Left ventricle myocardium inferior (tissue), 1 donor: ENCODE data around the gene THOC5. TPM values are rescaled to one million over a fixed set of nuclear protein-coding genes. Genes with fewer than 3 reads are reported as not detected.

Experiments
- DNase-seq: peaks from one replicate; pipeline ENCODE4 v3.0.0-alpha.2; 2020
- H3K27ac ChIP-seq: fragments of 200-600 bp; replicated peaks from 2 replicates; pipeline ENCODE4 v1.8.0; 2021
- H3K27me3 ChIP-seq: fragments of 200-600 bp; 2 replicates; pipeline ENCODE4 v1.8.0; 2021; ENCODE audit warnings: low read depth
- H3K36me3 ChIP-seq: fragments of 200-600 bp; 2 replicates; pipeline ENCODE4 v1.8.0; 2021
- H3K4me1 ChIP-seq: fragments of 200-600 bp; 2 replicates; pipeline ENCODE4 v1.8.0; 2021
- H3K4me3 ChIP-seq: fragments of 200-600 bp; 2 replicates; pipeline ENCODE4 v1.8.0; 2021; ENCODE audit warnings: mild to moderate bottlenecking, moderate library complexity
- H3K9me3 ChIP-seq: fragments of 200-600 bp; replicated peaks from 2 replicates; pipeline ENCODE4 v1.8.0; 2021
- intact Hi-C: fragments of 100-400 bp; cut with micrococcal nuclease; formaldehyde crosslinking; loops from one replicate; pipeline ENCODE4 v1.11.0; 2022
- total RNA-seq: library from RNA; stranded (reverse); fragmentation: NEBNext Ultra II Directional; extraction: Animal tissue kit (Norgen Biotek cat#: 25700); gene quantifications from one replicate; pipeline ENCODE4 v1.2.1, GENCODE V29; 2021
- TF ChIP-seq, protein P1 (sequence below): fragments of 200-600 bp; IDR thresholded peaks from 2 replicates; pipeline ENCODE4 v1.8.0; 2021; ENCODE audit warnings: antibody characterized with exemption, mild to moderate bottlenecking, borderline replicate concordance
- donor health status: DM: no; HTN: yes; CAD: no; lungs with severe emphysema.

The THOC5 gene
- total RNA-seq, 1 donor from 2014 or later, result 39.3 TPM

- intact Hi-C loops, result no loop called here
- Histone ChIP-seq H3K4me1 (no peaks in the 10 kb centered on the region), H3K27me3 (peaks cover 39% of the 10 kb centered on the region), H3K36me3 (no peaks in the 10 kb centered on the region), H3K9me3 (no peaks in the 10 kb centered on the region), H3K4me3 (no peak overlapping the region), H3K27ac (no peak overlapping the region)
- TF ChIP-seq, protein P1, sequence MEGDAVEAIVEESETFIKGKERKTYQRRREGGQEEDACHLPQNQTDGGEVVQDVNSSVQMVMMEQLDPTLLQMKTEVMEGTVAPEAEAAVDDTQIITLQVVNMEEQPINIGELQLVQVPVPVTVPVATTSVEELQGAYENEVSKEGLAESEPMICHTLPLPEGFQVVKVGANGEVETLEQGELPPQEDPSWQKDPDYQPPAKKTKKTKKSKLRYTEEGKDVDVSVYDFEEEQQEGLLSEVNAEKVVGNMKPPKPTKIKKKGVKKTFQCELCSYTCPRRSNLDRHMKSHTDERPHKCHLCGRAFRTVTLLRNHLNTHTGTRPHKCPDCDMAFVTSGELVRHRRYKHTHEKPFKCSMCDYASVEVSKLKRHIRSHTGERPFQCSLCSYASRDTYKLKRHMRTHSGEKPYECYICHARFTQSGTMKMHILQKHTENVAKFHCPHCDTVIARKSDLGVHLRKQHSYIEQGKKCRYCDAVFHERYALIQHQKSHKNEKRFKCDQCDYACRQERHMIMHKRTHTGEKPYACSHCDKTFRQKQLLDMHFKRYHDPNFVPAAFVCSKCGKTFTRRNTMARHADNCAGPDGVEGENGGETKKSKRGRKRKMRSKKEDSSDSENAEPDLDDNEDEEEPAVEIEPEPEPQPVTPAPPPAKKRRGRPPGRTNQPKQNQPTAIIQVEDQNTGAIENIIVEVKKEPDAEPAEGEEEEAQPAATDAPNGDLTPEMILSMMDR, result no peak
- no peak for DNase-seq
Measured at GRCh38 chr22:29464581-29464980, 89.0 kb downstream of the THOC5 start.

DNA sequence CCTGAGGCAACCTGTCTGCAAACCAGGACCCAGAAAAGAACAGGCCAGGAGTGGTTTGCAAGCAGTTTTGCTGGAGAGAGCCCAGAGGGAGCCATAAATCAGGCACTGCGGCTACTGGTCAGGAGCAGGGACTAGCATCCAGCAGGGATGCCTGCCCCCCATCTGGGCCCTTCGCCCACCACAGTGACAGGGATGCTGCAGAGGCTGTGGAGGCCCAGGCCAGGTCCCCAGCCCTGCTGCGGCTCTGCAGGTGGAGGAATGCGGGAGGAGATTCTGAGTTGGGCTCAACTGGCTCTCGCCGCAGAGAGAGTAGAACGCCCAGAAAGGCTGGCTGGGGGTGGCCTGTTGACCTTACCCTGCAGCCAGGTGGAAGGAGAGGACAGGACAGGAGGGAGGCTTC, 89.9 kb downstream of the THOC5 start:
- H3K4me3 ChIP-seq, result no peak overlapping the region
- intact Hi-C loops, result no loop called here
- TF ChIP-seq, protein P1, result no peak
- H3K27me3 ChIP-seq, result peaks cover 29% of the 10 kb centered on the region
- H3K36me3 ChIP-seq, result no peaks in the 10 kb centered on the region
- no peak overlapping the region for H3K27ac ChIP-seq
- no peaks in the 10 kb centered on the region for H3K4me1 ChIP-seq
- DNase-seq, result no peak
- no peaks in the 10 kb centered on the region for H3K9me3 ChIP-seq

DNA sequence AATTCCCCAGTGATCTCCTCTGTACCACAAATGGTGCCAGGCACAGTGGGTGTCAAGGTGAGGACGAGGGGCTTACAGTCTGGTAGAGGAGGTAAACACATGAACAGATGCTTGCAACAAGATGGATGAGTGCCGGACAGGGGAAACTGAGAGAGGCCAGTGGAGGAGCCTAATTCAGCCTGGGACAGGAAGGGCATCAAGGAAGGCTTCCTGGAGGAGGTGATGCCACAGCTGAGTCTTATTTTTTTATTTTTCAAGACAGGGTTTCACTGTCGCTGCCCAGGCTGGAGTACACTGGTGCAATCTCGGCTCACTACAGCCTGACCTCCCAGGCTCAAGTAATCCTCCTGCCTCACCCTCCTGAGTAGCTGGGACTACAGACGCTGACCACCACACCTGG, 92.3 kb downstream of the THOC5 start:
- no peak overlapping the region for H3K27ac ChIP-seq
- H3K36me3 ChIP-seq, result no peaks in the 10 kb centered on the region
- intact Hi-C loops, result no loop called here
- no peak overlapping the region for H3K4me3 ChIP-seq
- H3K4me1 ChIP-seq, result no peaks in the 10 kb centered on the region
- DNase-seq, result no peak
- H3K27me3 ChIP-seq, result peaks cover 7% of the 10 kb centered on the region
- TF ChIP-seq, protein P1, result no peak
- H3K9me3 ChIP-seq, result no peaks in the 10 kb centered on the region

- Histone ChIP-seq H3K36me3 (no peaks in the 10 kb centered on the region), H3K4me3 (no peak overlapping the region), H3K9me3 (no peaks in the 10 kb centered on the region), H3K27me3 (peaks cover 3% of the 10 kb centered on the region), H3K27ac (no peak overlapping the region), H3K4me1 (no peaks in the 10 kb centered on the region)
- intact Hi-C loops, result no loop called here
- TF ChIP-seq, protein P1, result no peak
- no peak for DNase-seq
Measured at GRCh38 chr22:29459773-29460172, 93.8 kb downstream of the THOC5 start.

- Histone ChIP-seq H3K4me1 (no peaks in the 10 kb centered on the region), H3K36me3 (no peaks in the 10 kb centered on the region), H3K27me3 (peaks cover 3% of the 10 kb centered on the region), H3K9me3 (no peaks in the 10 kb centered on the region), H3K27ac (no peak overlapping the region), H3K4me3 (no peak overlapping the region)
- no peak for DNase-seq
- TF ChIP-seq, protein P1, result no peak
- intact Hi-C loops, result no loop called here
Measured at GRCh38 chr22:29458551-29458950, 95.0 kb downstream of the THOC5 start.

DNA sequence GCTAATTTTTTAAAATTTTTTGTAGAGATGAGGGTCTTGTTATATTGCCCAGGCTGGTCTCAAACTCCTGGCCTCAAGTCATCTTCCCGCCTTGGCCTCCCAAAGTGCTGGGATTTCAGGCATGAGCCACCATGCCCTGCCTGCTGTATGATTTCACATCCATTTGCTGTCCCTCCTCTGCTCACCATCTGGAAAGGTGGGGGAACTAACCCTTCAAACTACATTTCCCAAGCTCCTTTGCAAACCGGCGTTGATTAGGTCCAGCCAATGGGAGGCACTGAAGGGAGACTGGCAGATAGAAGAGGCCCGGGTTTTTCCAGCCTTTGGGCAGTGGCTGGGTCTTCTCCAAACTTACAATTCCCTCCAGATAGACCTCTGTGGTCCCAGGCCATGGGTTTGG, 95.8 kb downstream of the THOC5 start:
- H3K9me3 ChIP-seq, result no peaks in the 10 kb centered on the region

More for the DNA sequence above, 95.8 kb downstream of the THOC5 start:
- Histone ChIP-seq H3K4me3 (no peak overlapping the region), H3K27ac (no peak overlapping the region), H3K4me1 (no peaks in the 10 kb centered on the region), H3K27me3 (peaks cover 3% of the 10 kb centered on the region), H3K36me3 (no peaks in the 10 kb centered on the region)
- TF ChIP-seq, protein P1, result no peak
- intact Hi-C loops, result no loop called here
- no peak for DNase-seq
